PC-3 (cell line): ENCODE measurements around the gene APOBEC3C.

Experiments
- EZH2 ChIP-seq: fragments of 300-600 bp; sonication (generic); IDR thresholded peaks from one replicate; pipeline ENCODE4 v1.6.1; 2017; ENCODE audit warnings: antibody characterized with exemption, mild to moderate bottlenecking, low read length; ENCODE audit not compliant: unreplicated experiment
- EZH2phosphoT487 ChIP-seq: fragments of 300-600 bp; sonication (generic); IDR thresholded peaks from 2 replicates; pipeline ENCODE4 v1.6.1; 2018; ENCODE audit warnings: mild to moderate bottlenecking, antibody characterized with exemption, low read length, borderline replicate concordance

DNA sequence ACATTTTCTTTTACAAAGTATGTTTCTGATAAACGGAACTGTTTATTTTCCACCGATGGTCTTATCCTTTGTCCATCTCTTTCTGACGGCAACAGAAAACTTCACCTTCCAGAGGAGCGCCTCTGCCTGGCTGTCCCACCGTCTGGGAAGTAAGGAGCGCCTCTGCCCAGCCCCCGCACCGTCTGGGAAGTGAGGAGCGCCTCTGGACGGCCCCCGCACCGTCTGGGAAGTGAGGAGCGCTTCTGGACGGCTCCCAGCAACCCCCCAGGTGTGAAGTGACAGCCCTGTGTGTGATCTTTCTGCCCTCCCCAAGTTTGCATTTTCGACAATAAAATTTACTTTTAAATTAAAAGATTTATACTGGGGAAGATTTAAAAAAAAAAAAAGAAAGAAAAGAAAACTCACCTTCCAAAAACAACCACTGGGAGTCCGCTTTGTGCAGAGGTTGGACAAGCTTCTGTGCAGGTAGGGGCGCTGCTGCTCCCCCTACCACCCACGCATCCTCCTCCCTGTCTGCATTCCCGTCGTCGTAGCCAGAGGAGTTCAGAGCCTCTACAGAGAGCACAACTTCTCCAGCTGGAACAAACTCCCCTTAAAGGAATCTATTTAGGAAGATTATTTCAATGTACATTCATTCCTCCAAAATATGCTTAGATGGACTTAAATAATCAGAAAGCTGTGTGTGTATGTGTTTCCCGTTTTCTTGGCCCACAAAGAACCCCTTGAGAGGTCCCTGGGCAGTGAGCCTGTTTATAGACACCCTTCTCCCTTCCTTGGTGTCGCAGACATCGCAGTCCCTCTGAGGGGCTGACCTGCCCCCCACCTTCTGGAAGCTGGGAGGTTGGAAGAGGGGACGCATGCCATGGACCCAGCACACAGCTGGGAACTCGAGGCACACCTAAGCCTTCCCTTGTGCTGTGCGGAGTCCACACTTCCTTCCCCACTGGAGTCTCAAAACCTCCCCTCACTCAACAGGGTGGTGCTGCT, 32.8 kb upstream of the APOBEC3C start:
- TF ChIP-seq EZH2phosphoT487 (no peak), EZH2 (no peak)
